HG03354 (cell line): ENCODE results near the gene SUCLG1.

Experiments used
- ATAC-seq: cut with Tn5 transposase; IDR thresholded peaks from one replicate; pipeline ENCODE4 v1.9.1; 2021; ENCODE audit warnings: mild to moderate bottlenecking; ENCODE audit not compliant: unreplicated experiment, poor library complexity, severe bottlenecking

Gene SUCLG1

DNA sequence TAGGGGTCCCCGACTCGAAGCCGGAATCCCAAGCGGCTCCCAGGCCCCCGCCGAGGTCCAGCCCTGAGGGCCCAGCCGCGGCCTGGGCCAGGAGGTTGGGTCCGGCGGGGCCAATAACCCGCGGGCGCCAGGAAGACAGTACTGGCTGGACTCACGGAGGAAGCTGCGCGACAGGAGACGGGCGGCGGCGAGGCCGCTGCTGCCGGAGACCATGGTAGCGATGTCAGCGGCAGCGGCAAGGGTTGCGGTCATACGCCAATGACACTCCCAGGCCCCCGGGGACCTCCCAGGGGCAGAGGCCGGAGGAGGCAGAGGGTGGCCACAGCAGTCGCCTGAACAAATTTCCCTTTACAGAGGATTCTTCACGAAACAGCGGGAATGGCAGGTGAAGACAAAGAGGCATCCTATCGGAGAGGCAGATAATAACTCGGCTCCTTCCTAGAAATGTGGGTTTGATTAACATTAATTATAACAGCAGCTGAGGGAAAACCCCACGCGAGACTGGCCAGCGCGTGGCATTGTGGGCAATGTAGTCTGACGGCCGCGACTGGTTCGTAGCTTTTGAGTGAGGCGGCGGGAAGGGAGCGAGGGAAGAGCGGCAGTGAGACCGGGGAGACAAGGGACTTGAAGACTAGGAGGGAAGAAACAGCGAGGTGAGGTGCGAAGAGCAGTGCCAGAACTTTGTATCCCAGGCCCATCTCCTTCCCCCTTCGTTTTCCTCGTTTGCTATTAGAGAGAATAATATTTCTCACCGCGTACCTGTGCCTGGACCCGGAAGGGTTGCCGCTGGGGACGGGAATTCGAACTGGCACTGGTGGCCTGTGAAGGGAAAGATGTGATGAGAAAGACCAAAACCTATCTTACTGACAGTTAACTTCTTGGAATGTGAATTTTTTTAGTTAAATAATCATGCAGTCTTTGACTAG lies at the start of gene SUCLG1:
Gene SUCLG1 (minus strand): TSS at position 263 of the 926 bp plus-strand sequence. CDS start 11 bp downstream, at position 252.
- ATAC-seq, result peak; percentile 97

DNA sequence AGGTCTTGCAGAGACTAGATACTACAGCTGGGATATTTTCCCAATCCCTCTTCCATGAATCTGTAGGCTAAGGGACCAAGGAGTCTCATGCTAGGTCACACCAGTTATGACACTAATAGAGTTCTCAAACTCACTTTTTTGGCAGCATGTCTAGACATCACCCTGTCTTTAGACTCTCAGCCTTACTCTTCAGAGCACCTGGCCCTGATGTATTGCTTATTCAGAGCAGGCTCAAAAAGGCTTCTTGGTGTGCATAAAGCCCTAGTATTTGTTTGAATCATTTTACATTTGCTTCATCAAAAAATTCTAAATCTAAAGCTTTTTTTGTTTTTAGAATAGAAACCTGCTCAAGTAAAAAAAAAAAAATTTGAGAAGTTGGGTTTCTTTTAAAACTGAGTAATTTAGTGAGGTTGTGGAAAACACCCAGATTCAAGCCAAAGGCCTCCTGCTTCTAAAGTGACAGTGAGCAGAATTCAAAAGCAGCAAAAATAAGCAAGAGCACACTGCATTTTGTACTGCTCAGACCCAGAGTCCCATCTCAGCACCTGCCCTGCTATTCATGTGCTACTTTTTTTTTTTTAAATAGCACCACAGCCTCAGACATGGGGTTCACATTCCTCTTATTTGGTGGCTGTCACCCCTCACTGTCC lies 39.2 kb upstream of the SUCLG1 start:
- ATAC-seq, result no peak

DNA sequence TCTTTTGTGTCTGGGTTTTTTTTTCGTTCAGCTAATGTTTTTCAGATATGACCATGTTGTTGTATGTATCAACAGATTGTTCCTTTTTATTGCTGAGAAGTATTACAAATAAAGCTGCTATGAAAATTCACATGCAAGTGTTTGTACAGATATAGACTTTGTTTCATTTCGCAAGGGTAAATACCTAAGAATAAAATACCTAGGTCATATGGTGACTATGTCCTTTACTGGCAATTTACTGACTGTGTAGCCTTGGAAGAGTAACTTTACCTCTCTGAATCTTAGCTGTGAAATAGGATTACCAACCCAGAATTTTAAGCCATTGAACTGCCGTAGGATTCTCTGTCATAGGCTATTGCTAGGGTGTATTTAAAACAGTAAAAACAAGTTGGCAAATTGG lies 38.2 kb upstream of the SUCLG1 start:
- no peak for ATAC-seq

- ATAC-seq, result no peak
These were observed 37.3 kb upstream of the SUCLG1 start for GRCh38 chr2:84496386-84496785.

- peak; percentile 92 for ATAC-seq
These were observed 36.6 kb upstream of the SUCLG1 start for GRCh38 chr2:84495539-84496146.

DNA sequence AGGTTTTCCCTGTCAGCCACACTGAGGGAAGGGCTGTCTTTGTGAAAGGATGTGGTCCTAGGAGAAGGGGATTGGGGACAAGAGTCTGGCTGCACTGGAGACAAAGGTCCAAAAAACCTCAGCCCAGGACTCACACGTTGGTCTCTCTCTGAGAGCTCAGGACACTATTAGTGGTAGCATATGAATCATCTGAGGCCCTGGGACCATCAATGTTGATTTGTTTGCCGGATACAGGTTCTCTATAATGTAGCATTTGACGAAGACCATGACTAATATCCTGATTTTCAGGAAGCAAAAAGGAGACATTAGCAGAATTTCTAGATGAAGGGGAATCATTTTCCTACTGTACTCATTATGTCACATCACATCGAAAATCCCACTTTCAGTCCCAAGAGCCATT lies 35.0 kb upstream of the SUCLG1 start:
- no peak for ATAC-seq

- no peak for ATAC-seq
These were observed 34.4 kb upstream of the SUCLG1 start for GRCh38 chr2:84493514-84493913.

- ATAC-seq, result no peak
These were observed 33.5 kb upstream of the SUCLG1 start for GRCh38 chr2:84492571-84492970.

GRCh38 chr2:84491741-84492140 lies 32.7 kb upstream of the SUCLG1 start:
- no peak for ATAC-seq

DNA sequence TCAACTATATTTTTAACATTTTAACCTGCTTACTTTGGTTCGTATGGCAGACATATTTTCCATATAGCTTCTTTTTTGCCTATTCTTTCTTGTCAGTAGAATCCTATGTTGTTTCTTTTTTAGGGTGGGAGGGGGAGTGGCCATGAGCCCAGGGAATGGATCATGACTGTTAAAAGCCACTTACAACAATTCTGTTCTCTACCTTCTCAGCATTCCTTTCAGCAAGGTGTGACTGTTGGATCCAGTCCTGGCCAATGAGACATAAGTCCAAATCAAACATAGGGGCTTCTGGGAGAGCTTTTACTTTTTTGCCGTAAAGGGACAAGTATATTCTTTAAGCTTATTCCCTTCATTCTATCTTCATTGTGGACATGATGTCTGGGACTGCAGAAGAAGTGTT lies 32.2 kb upstream of the SUCLG1 start:
- no peak for ATAC-seq

DNA sequence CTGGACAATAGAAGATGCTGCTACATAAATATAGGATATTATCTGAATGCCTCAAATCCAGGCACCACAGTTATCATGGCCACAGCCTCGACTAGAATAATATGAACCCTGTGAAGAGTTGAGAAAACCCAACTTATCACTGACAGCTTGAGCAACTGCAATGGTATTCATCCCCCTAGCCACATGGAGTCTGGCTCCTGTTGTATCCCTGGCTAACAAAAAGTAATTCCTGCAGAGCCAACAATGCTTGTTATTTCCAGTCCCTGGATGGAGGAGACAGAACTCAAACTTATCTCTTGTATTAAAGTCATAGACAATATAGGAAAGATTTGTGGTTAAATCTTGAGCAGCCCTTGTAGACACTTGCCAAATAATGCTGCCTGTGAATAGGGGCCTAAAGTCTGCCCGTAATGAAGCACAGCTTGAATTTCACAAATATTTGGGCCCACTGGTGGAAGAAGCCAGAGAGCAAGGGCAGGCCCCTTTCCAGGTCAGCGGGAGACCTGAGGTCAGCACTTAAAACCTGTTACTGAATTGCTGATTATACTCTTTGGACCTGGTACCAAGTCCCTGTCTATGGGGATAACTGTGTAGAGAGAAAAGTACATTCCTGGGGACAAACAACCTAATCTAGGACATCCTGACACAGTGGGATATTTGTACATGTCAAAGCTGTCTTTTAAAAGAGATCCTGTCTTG lies 28.4 kb upstream of the SUCLG1 start:
- ATAC-seq, result no peak

DNA sequence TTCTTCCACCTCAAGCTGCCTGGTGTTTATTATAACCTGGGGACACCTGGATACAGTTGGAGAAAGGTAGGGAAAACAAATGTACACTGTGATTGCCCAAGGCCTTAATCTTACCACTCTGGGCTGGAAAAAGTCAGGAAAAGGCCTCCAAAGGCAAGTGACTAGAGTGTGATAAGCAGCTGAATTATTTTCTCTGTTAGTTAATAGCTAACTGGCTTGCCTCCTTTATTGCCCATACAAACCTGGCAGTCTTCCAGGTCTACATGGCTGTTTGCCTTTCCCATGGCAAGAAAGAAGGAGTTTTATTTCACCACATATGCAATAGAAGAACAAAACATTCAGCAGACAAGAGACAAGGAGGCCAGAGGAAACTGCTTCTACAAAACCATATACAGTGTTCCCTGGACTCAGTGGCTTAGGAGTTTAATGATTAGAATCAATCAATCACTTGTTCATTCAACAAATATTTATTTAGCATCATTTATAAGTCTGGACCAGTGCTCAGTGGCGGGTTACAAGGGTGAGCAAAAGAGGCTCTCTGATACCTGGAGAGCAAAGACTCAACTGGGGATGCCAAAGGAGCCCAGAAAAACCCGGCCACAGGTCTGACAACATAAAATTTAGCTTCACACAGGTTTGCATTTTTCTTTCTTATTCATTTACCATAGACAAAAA lies 27.5 kb upstream of the SUCLG1 start:
- ATAC-seq, result no peak

- no peak for ATAC-seq
These were observed 24.2 kb upstream of the SUCLG1 start for GRCh38 chr2:84483320-84483719.

DNA sequence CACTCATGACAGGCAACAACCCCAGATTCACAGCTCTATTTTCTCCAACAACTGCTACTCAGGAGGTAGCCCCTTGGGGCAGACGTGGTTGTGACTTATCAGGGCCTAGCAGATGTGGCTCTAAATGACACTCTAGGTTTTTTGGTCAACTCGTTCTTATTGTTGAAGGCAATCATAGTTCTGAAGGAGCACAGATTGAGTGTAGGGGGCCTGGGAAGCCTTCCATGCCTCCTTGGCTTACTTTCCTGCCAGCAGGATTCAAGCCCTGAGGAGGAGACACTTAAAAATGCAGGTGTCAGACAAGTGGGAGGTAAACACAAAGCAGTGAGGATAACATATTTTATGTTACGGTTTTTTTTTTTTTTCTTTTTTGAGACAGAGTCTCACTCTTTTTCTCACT lies 23.5 kb upstream of the SUCLG1 start:
- no peak for ATAC-seq

DNA sequence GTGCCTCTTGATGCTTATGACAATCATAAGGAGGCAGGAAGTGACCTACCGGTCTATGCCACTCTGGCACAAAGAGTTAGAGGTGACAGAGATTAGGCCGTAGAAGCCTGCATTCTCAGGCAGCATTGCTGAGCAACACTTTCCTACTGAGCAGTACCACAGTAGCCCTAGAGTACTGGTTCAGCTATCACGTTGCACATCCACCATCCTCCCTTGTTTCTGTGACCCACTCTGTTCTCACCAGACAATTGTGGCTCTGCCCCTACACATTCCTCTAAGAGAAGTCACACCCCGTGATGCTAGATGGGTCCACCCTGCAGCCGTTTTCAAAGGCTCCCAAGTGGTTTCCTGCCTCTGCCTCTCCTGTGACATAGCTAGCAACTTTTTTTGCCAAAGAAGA lies 22.6 kb upstream of the SUCLG1 start:
- no peak for ATAC-seq

DNA sequence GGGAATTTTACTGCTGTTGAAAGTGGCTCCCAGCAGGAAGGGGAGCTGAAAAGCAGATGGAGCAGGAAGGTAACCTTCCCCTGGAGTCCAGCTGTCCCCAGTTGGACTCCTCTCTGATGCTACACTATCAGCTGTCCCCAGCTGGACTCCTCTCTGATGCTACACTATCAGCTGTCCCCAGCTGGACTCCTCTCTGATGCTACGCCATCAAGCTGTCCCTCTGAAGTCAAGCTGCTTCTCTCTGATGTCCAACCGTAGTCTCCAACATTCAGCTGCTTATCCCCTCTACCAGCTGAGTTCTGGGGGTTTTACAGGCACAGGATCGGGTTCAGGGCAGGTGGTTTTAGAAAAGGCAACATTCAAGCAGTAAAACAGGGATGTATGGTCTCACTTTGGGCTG lies 19.8 kb upstream of the SUCLG1 start:
- no peak for ATAC-seq

DNA sequence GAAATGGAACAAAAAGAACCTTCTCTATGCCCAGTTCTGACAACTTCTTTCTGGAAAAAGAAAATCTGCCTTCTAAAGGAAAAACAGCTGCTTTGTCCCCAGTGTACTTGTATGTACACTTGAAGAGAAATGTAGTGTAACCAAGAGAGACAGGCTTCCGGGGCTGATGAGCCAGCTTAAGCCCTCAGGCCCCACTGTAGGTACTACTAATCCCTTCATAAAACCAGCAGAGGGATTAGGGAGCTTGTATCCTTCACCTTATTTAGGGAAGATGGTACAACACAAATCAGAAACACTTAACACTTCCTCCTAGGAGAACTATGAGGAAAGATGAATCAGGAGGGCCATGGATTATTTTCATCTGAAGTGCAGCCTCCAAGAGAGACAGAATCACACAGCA lies 18.8 kb upstream of the SUCLG1 start:
- ATAC-seq, result no peak

- no peak for ATAC-seq
These were observed 15.1 kb upstream of the SUCLG1 start for GRCh38 chr2:84474176-84474575.

- ATAC-seq, result no peak
These were observed 13.9 kb upstream of the SUCLG1 start for GRCh38 chr2:84472856-84473565.
